ENCODE data around the gene MS4A12.

- TF ChIP-seq POLR2AphosphoS5 (IDR thresholded peaks at IDR 0.05) (no peak), POLR2A (IDR thresholded peaks at IDR 0.05) (no peak)
- TF ChIP-seq, protein P1, sequence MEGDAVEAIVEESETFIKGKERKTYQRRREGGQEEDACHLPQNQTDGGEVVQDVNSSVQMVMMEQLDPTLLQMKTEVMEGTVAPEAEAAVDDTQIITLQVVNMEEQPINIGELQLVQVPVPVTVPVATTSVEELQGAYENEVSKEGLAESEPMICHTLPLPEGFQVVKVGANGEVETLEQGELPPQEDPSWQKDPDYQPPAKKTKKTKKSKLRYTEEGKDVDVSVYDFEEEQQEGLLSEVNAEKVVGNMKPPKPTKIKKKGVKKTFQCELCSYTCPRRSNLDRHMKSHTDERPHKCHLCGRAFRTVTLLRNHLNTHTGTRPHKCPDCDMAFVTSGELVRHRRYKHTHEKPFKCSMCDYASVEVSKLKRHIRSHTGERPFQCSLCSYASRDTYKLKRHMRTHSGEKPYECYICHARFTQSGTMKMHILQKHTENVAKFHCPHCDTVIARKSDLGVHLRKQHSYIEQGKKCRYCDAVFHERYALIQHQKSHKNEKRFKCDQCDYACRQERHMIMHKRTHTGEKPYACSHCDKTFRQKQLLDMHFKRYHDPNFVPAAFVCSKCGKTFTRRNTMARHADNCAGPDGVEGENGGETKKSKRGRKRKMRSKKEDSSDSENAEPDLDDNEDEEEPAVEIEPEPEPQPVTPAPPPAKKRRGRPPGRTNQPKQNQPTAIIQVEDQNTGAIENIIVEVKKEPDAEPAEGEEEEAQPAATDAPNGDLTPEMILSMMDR (IDR thresholded peaks at IDR 0.05 in 8 of 11, conservative IDR thresholded peaks at IDR 0.05 in 3 of 11) = no peak
Measured at GRCh38 chr11:60468829-60469228, 23.7 kb upstream of the MS4A12 start.
